ENCODE results near the gene LAMP2. TPM values are rescaled to one million over a fixed set of nuclear protein-coding genes. Genes with fewer than 3 reads are reported as not detected.

The LAMP2 gene
- total RNA-seq, 1 experiment from 2014 or later: 123 TPM

- POLR2A ChIA-PET (ENCODE audit: unreplicated experiment): interaction anchor here (0.6 kb wide), 2 partner anchors 26 to 50 kb away, joined by 4 to 27 read pairs; no protein-coding TSS in a partner anchor
- no peak for TF ChIP-seq EZH2 (IDR thresholded peaks at IDR 0.05; ENCODE audit: low read depth)
- TF ChIP-seq, protein P1, sequence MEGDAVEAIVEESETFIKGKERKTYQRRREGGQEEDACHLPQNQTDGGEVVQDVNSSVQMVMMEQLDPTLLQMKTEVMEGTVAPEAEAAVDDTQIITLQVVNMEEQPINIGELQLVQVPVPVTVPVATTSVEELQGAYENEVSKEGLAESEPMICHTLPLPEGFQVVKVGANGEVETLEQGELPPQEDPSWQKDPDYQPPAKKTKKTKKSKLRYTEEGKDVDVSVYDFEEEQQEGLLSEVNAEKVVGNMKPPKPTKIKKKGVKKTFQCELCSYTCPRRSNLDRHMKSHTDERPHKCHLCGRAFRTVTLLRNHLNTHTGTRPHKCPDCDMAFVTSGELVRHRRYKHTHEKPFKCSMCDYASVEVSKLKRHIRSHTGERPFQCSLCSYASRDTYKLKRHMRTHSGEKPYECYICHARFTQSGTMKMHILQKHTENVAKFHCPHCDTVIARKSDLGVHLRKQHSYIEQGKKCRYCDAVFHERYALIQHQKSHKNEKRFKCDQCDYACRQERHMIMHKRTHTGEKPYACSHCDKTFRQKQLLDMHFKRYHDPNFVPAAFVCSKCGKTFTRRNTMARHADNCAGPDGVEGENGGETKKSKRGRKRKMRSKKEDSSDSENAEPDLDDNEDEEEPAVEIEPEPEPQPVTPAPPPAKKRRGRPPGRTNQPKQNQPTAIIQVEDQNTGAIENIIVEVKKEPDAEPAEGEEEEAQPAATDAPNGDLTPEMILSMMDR (conservative IDR thresholded peaks at IDR 0.05): peak; percentile 80
Measured at GRCh38 chrX:120485638-120486520, 16.8 kb upstream of the LAMP2 start.

GRCh38 chrX:120485315-120485637 lies 16.2 kb upstream of the LAMP2 start:
- Histone ChIP-seq H3K79me2 (ENCODE audit: low read depth) (no peaks in the 10 kb centered on the region), H3K4me2 (peak overlapping the region; percentile 76), H3K27ac (peak overlapping the region; percentile 87), H3K9me2 (ENCODE audit: insufficient read depth) (no peaks in the 10 kb centered on the region), H3K4me1 (replicated peaks; ENCODE audit: insufficient read depth) (peaks cover 13% of the 10 kb centered on the region; the same call in 1 of the 2 replicates), H3K9me3 (ENCODE audit: insufficient read depth, low read depth) (no peaks in the 10 kb centered on the region), H3K27me3 (ENCODE audit: insufficient read depth, low read depth) (no peaks in the 10 kb centered on the region), H3K4me3 (peak overlapping the region; percentile 71), H2AFZ (peak overlapping the region; percentile 94), H3F3A (ENCODE audit: insufficient read depth, low read depth) (peaks cover 19% of the 10 kb centered on the region), H4K20me1 (ENCODE audit: insufficient read depth) (no peaks in the 10 kb centered on the region), H3K36me3 (ENCODE audit: low read depth) (no peaks in the 10 kb centered on the region)
- POLR2A ChIA-PET (ENCODE audit: unreplicated experiment): no interaction called here
- DNase-seq: no peak
- intact Hi-C loops (cut with micrococcal nuclease; ENCODE audit: unreplicated experiment): loop anchor here (5.0 kb wide), 3 partner anchors 103 to 712 kb away; no protein-coding TSS in a partner anchor
- no TSS peak for BruUV-seq (replicated peaks)
- TF ChIP-seq, protein P1 (conservative IDR thresholded peaks at IDR 0.05): no peak
- no peak for TF ChIP-seq EZH2 (IDR thresholded peaks at IDR 0.05; ENCODE audit: low read depth)
- CTCF ChIA-PET: no interaction called here

More at GRCh38 chrX:120485638-120486520, 16.8 kb upstream of the LAMP2 start:
- Histone ChIP-seq H3K4me2 (peak overlapping the region; percentile 76), H3K27me3 (ENCODE audit: insufficient read depth, low read depth) (no peaks in the 10 kb centered on the region), H3F3A (ENCODE audit: insufficient read depth, low read depth) (peaks cover 19% of the 10 kb centered on the region), H3K4me1 (replicated peaks; ENCODE audit: insufficient read depth) (peaks cover 13% of the 10 kb centered on the region; the same call in 1 of the 2 replicates), H2AFZ (peak overlapping the region; percentile 94), H3K9me3 (ENCODE audit: insufficient read depth, low read depth) (no peaks in the 10 kb centered on the region), H3K4me3 (peak overlapping the region; percentile 71), H4K20me1 (ENCODE audit: insufficient read depth) (no peaks in the 10 kb centered on the region), H3K79me2 (ENCODE audit: low read depth) (no peaks in the 10 kb centered on the region), H3K9me2 (ENCODE audit: insufficient read depth) (no peaks in the 10 kb centered on the region), H3K27ac (peak overlapping the region; percentile 87), H3K36me3 (ENCODE audit: low read depth) (no peaks in the 10 kb centered on the region)
- intact Hi-C loops (cut with micrococcal nuclease; ENCODE audit: unreplicated experiment): loop anchor here (2.0 to 5.0 kb wide), 4 partner anchors 17 to 711 kb away; partner anchors contain the start of gene LAMP2
- DNase-seq: peak; percentile 81 to 88
- BruUV-seq (replicated peaks): TSS peak; percentile 74
- CTCF ChIA-PET: interaction anchor here (0.6 to 1.3 kb wide), 5 partner anchors 17 to 248 kb away, joined by 3 to 5 read pairs (median 4); partner anchors contain the start of genes LAMP2 and ZBTB33

GRCh38 chrX:120477453-120477852 lies 8.4 kb upstream of the LAMP2 start:
- POLR2A ChIA-PET (ENCODE audit: unreplicated experiment): no interaction called here
- no peak for TF ChIP-seq EZH2 (IDR thresholded peaks at IDR 0.05; ENCODE audit: low read depth)
- TF ChIP-seq, protein P1 (conservative IDR thresholded peaks at IDR 0.05): no peak
- Histone ChIP-seq H3K4me3 (no peak overlapping the region), H3K36me3 (ENCODE audit: low read depth) (no peaks in the 10 kb centered on the region), H3K4me2 (no peak overlapping the region), H3K27me3 (ENCODE audit: insufficient read depth, low read depth) (no peaks in the 10 kb centered on the region), H3K4me1 (replicated peaks; ENCODE audit: insufficient read depth) (no peaks in the 10 kb centered on the region; the same call in 1 of the 2 replicates), H4K20me1 (ENCODE audit: insufficient read depth) (no peaks in the 10 kb centered on the region), H3K79me2 (ENCODE audit: low read depth) (no peaks in the 10 kb centered on the region), H3K9me2 (ENCODE audit: insufficient read depth) (no peaks in the 10 kb centered on the region), H3K9me3 (ENCODE audit: insufficient read depth, low read depth) (no peaks in the 10 kb centered on the region), H3F3A (ENCODE audit: insufficient read depth, low read depth) (0 out of 2 replicates have a peak, but pooled peaks cover 3% of the 10 kb centered on the region), H3K27ac (no peak overlapping the region), H2AFZ (0 out of 2 replicates have a peak overlapping the region, but pooled peaks have one; percentile 9)
- intact Hi-C loops (cut with micrococcal nuclease; ENCODE audit: unreplicated experiment): loop anchor here (10.0 kb wide), 1 partner anchor 493 kb away; no protein-coding TSS in a partner anchor
- CTCF ChIA-PET: no interaction called here
- BruUV-seq (replicated peaks): no TSS peak
- DNase-seq: peak in 1 of 2 experiments; percentile 50

Data from PC-9 (cell line).